ENCODE measurements around the gene PLA2G2D.

DNA sequence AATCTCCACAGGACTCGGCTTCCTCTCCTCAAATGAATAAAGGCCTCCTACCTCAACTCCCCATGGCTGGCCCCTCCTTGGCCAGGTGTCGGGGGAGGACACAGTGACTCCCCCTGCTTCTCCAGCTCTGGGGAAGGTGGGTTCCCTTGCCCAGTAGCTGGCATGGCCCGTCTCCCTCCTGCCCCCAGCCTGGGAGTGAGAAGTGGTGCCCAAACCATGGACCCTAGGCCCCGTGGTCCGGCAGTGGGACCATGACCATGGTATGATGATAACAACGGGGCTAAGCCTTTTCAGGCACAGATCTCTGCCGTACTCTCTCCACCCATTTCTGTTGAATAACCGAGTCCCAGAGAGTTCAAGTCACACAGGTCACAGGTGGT is 31.0 kb upstream of the PLA2G2D start:
- no peak for TF ChIP-seq CTCF (IDR thresholded peaks at IDR 0.05; ENCODE audit: low read depth, low read length, missing input control)
- TF ChIP-seq, protein P1, sequence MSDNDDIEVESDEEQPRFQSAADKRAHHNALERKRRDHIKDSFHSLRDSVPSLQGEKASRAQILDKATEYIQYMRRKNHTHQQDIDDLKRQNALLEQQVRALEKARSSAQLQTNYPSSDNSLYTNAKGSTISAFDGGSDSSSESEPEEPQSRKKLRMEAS (IDR thresholded peaks at IDR 0.05) = no peak
- no peak for TF ChIP-seq RXRA (IDR thresholded peaks at IDR 0.05)
- TF ChIP-seq ZBTB33 (IDR thresholded peaks at IDR 0.05) = no peak
- TF ChIP-seq FOXA1 (IDR thresholded peaks at IDR 0.05) = no peak
- TF ChIP-seq RAD21 (IDR thresholded peaks at IDR 0.05) = no peak
- TF ChIP-seq YY1 (IDR thresholded peaks at IDR 0.05) = no peak
- TF ChIP-seq GABPA (IDR thresholded peaks at IDR 0.05 in 1 of 2, conservative IDR thresholded peaks at IDR 0.05 in 1 of 2) = no peak
- TF ChIP-seq, protein P2, sequence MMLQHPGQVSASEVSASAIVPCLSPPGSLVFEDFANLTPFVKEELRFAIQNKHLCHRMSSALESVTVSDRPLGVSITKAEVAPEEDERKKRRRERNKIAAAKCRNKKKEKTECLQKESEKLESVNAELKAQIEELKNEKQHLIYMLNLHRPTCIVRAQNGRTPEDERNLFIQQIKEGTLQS (IDR thresholded peaks at IDR 0.05) = no peak
- no peak for TF ChIP-seq TAF1 (conservative IDR thresholded peaks at IDR 0.05)
- TF ChIP-seq JUND (IDR thresholded peaks at IDR 0.05) = no peak
- TF ChIP-seq SP1 (IDR thresholded peaks at IDR 0.05) = no peak
- no peak for TF ChIP-seq EGR1 (IDR thresholded peaks at IDR 0.05; ENCODE audit: low read depth in 2 of 2)

Measured in liver (tissue), 3 donors.